HG03159 (cell line): ENCODE measurements around the gene FAM9A.

ENCODE experiments used
- ATAC-seq: cut with Tn5 transposase; IDR thresholded peaks from one replicate; pipeline ENCODE4 v1.9.1; 2021; ENCODE audit warnings: mild to moderate bottlenecking, moderate library complexity; ENCODE audit not compliant: unreplicated experiment

The FAM9A gene

GRCh38 chrX:8801041-8801599, at the start of gene FAM9A:
Gene FAM9A, minus strand, starts transcription at chrX:8801383. Its CDS starts 1,212 bp downstream, at chrX:8800171.
- ATAC-seq = no peak

GRCh38 chrX:8850478-8850877, 49.3 kb upstream of the FAM9A start:
- ATAC-seq = no peak

GRCh38 chrX:8849945-8850344, 48.8 kb upstream of the FAM9A start:
- peak; percentile 69 for ATAC-seq

GRCh38 chrX:8849458-8849857, 48.3 kb upstream of the FAM9A start:
- no peak for ATAC-seq

GRCh38 chrX:8848911-8849310, 47.7 kb upstream of the FAM9A start:
- ATAC-seq = no peak

- no peak for ATAC-seq
Measured at GRCh38 chrX:8848441-8848840, 47.3 kb upstream of the FAM9A start.

GRCh38 chrX:8847360-8847759, 46.2 kb upstream of the FAM9A start:
- ATAC-seq = no peak

- no peak for ATAC-seq
Measured at GRCh38 chrX:8846266-8846665, 45.1 kb upstream of the FAM9A start.

GRCh38 chrX:8845469-8845868, 44.3 kb upstream of the FAM9A start:
- ATAC-seq = no peak

- ATAC-seq = no peak
Measured at GRCh38 chrX:8845060-8845459, 43.9 kb upstream of the FAM9A start.

- ATAC-seq = no peak
Measured at GRCh38 chrX:8844157-8844556, 43.0 kb upstream of the FAM9A start.

- no peak for ATAC-seq
Measured at GRCh38 chrX:8841911-8842310, 40.7 kb upstream of the FAM9A start.

- ATAC-seq = no peak
Measured at GRCh38 chrX:8834392-8834791, 33.2 kb upstream of the FAM9A start.

GRCh38 chrX:8832582-8833378, 31.6 kb upstream of the FAM9A start:
- no peak for ATAC-seq

GRCh38 chrX:8823698-8824097, 22.5 kb upstream of the FAM9A start:
- no peak for ATAC-seq

GRCh38 chrX:8822002-8822401, 20.8 kb upstream of the FAM9A start:
- no peak for ATAC-seq

- ATAC-seq = no peak
Measured at GRCh38 chrX:8820910-8821527, 19.8 kb upstream of the FAM9A start.

- ATAC-seq = peak; percentile 82
Measured at GRCh38 chrX:8815460-8816065, 14.4 kb upstream of the FAM9A start.

GRCh38 chrX:8813036-8813435, 11.9 kb upstream of the FAM9A start:
- ATAC-seq = no peak

GRCh38 chrX:8811611-8812010, 10.4 kb upstream of the FAM9A start:
- ATAC-seq = no peak

- no peak for ATAC-seq
Measured at GRCh38 chrX:8808661-8809060, 7.5 kb upstream of the FAM9A start.

- no peak for ATAC-seq
Measured at GRCh38 chrX:8805974-8806373, 4.8 kb upstream of the FAM9A start.
